Activated T-cell treated with anti-CD3 and anti-CD28 coated beads, Interleukin-2, amount 50 U/mL, for 1 hour (primary cell): ENCODE data around the gene CLCNKB.
"Not testable (repeated sequence)": the region's sequence is repeated elsewhere in the genome, so short reads cannot be mapped to it uniquely, and the experiment has no call there.

Experiments
- DNase-seq: peaks from one replicate; pipeline ENCODE4 v3.0.0-alpha.2; 2020

Gene CLCNKB

GRCh38 chr1:16061989-16062686 is 18.6 kb downstream of the CLCNKB start:
- not testable (repeated sequence) for DNase-seq

- not testable (repeated sequence) for DNase-seq
Observed at GRCh38 chr1:16062687-16063075, 19.1 kb downstream of the CLCNKB start.

GRCh38 chr1:16063226-16063829 is 19.7 kb downstream of the CLCNKB start:
- DNase-seq, result no peak

- no peak for DNase-seq
Observed at GRCh38 chr1:16063921-16064320, 20.3 kb downstream of the CLCNKB start.

- no peak for DNase-seq
Observed at GRCh38 chr1:16064536-16065268, 21.1 kb downstream of the CLCNKB start.

- DNase-seq, result no peak
Observed at GRCh38 chr1:16065269-16065576, 21.6 kb downstream of the CLCNKB start.

- no peak for DNase-seq
Observed at GRCh38 chr1:16066245-16066644, 22.7 kb downstream of the CLCNKB start.

- DNase-seq, result no peak
Observed at GRCh38 chr1:16067127-16067768, 23.7 kb downstream of the CLCNKB start.

- DNase-seq, result no peak
Observed at GRCh38 chr1:16067933-16068332, 24.4 kb downstream of the CLCNKB start.

- no peak for DNase-seq
Observed at GRCh38 chr1:16068356-16069270, 25.0 kb downstream of the CLCNKB start.

- DNase-seq, result no peak
Observed at GRCh38 chr1:16070640-16071355, 27.2 kb downstream of the CLCNKB start.

GRCh38 chr1:16071614-16072013 is 28.0 kb downstream of the CLCNKB start:
- no peak for DNase-seq

GRCh38 chr1:16072095-16072494 is 28.5 kb downstream of the CLCNKB start:
- no peak for DNase-seq

- no peak for DNase-seq
Observed at GRCh38 chr1:16072616-16073484, 29.3 kb downstream of the CLCNKB start.

GRCh38 chr1:16073490-16074119 is 30.0 kb downstream of the CLCNKB start, which contains the start of gene FAM131C:
Gene FAM131C, minus strand, starts transcription at chr1:16073651. Its CDS starts 209 bp downstream, at chr1:16073442.
- peak; percentile 63 for DNase-seq

- no peak for DNase-seq
Observed at GRCh38 chr1:16074217-16074616, 30.6 kb downstream of the CLCNKB start.

GRCh38 chr1:16075337-16076030 is 31.9 kb downstream of the CLCNKB start:
- no peak for DNase-seq

- DNase-seq, result no peak
Observed at GRCh38 chr1:16076031-16076864, 32.7 kb downstream of the CLCNKB start.

- no peak for DNase-seq
Observed at GRCh38 chr1:16076865-16077238, 33.3 kb downstream of the CLCNKB start.
